GM12864 (cell line): ENCODE results near the gene CRTC1.

Experiments used
- DNase-seq: peaks from one replicate; pipeline ENCODE4 v3.0.0-alpha.2; 2011; ENCODE audit warnings: low read depth
- H3K4me3 ChIP-seq: 2 replicates; pipeline ENCODE4 v1.5.1; 2011; ENCODE audit warnings: mild to moderate bottlenecking, low read depth, low read length, control low read depth
- TF ChIP-seq, protein P1 (sequence below): IDR thresholded peaks from 2 replicates; pipeline ENCODE4 v1.5.1; 2011; ENCODE audit warnings: low read depth, mild to moderate bottlenecking, moderate library complexity, low read length, control low read depth, inconsistent platforms; ENCODE audit errors: missing control alignments

CRTC1 gene

GRCh38 chr19:18697680-18698079 is 14.2 kb downstream of the CRTC1 start:
- DNase-seq: no peak
- TF ChIP-seq, protein P1, sequence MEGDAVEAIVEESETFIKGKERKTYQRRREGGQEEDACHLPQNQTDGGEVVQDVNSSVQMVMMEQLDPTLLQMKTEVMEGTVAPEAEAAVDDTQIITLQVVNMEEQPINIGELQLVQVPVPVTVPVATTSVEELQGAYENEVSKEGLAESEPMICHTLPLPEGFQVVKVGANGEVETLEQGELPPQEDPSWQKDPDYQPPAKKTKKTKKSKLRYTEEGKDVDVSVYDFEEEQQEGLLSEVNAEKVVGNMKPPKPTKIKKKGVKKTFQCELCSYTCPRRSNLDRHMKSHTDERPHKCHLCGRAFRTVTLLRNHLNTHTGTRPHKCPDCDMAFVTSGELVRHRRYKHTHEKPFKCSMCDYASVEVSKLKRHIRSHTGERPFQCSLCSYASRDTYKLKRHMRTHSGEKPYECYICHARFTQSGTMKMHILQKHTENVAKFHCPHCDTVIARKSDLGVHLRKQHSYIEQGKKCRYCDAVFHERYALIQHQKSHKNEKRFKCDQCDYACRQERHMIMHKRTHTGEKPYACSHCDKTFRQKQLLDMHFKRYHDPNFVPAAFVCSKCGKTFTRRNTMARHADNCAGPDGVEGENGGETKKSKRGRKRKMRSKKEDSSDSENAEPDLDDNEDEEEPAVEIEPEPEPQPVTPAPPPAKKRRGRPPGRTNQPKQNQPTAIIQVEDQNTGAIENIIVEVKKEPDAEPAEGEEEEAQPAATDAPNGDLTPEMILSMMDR: no peak
- no peak overlapping the region for H3K4me3 ChIP-seq

- H3K4me3 ChIP-seq: no peak overlapping the region
- DNase-seq: no peak
- TF ChIP-seq, protein P1: no peak
Measured at GRCh38 chr19:18698321-18699167, 15.1 kb downstream of the CRTC1 start.

GRCh38 chr19:18699403-18700054 is 16.0 kb downstream of the CRTC1 start:
- TF ChIP-seq, protein P1: no peak
- H3K4me3 ChIP-seq: peak overlapping the region; percentile 38; the same call in 1 of the 2 replicates
- DNase-seq: no peak

DNA sequence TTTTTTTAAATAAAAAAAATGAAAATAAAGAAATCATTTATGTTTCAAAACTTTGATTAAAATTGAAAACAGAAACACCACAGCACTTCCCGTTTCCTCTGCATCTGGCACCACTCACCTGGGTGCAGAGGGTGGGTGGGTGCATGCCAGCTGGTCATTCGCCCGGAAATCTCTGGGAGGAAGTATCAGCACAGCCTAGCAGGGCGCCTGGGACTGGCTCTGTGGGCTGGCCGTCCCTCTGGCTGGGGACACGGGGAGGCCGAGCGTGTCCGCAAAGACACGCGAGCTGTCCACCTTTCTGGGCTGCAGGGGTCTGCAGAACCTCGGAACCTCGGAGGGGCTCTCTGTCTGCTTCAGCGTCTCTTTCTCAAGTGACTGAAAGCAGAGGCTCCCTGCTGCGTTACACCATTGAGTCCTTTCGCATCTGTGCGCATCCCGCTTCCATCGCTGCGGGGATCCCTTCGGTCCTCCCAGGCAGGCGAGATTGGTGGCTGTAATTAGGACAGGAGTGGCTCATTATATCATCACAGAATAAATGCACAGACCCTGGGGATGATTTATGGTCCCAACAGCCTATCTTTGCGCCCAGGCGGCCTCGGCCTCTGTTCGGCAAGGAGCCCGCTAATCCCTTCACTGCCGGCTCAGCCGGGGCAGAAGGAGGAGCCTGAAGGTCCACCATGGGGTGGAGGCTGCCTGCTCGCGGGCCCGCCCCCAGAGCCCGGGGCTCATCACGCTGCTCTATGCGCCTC is 17.2 kb downstream of the CRTC1 start:
- peak overlapping the region; percentile 38 for H3K4me3 ChIP-seq
- TF ChIP-seq, protein P1: no peak
- no peak for DNase-seq

GRCh38 chr19:18701250-18701608 is 17.7 kb downstream of the CRTC1 start:
- peak overlapping the region; percentile 38; the same call in 1 of the 2 replicates for H3K4me3 ChIP-seq
- TF ChIP-seq, protein P1: no peak
- DNase-seq: no peak

GRCh38 chr19:18704054-18704453 is 20.6 kb downstream of the CRTC1 start:
- no peak overlapping the region for H3K4me3 ChIP-seq
- TF ChIP-seq, protein P1: no peak
- no peak for DNase-seq
